ENCODE results near the gene ZNF598.
A peak's percentile ranks its signal among the peaks of the same experiment; 100 is the strongest.

Gene ZNF598

DNA sequence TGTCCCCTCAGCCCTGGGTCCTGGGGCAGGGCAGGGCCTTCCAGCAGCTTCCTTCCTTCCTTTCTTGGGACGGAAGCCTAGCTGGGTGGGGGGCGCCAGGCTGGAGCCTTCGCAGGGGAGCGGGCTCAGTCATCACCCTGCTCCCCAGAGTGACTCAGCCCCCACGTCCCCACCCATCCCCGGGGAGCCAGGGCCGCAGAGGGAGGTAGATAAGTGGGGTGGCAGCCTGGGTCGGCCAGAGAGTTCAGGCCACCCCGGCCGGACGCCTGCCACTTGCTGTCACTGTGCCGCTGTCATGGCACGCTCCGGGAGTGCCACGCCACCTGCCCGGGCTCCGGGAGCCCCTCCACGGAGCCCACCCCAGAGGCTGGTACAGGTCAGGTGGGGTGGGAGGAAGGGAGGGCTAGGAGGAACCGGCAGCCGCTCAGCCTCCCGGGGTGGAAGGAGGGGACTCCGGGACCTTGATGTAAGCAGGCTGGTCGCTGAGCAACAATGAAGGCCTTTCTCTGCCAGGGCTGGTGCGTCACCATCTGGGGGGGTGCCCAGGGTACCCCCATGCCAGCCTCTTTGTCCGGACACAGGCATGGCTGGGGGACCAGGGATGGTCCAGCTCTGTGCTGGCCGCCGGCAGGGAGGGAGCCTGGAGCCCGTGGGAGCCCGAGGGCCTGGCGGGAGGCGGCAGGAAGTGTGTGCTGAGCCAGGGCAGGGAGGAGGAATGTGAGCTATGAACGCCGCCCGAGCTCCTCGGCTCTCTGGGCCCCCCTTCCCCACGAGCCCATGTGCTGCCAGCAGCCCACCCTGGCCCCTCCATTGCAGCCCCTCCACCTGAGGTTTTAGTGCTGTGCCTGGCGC is 23.7 kb upstream of the ZNF598 start:
- Histone ChIP-seq H3K4me3 (ENCODE audit: low read depth, low read length) (no peak overlapping the region), H3K9me3 (ENCODE audit: control insufficient read depth, insufficient read depth, low read length) (no peaks in the 10 kb centered on the region), H3K27me3 (ENCODE audit: control insufficient read depth, insufficient read depth, low read length) (peaks cover 1% of the 10 kb centered on the region), H3K27ac (ENCODE audit: low read depth, low read length) (no peak overlapping the region), H3K36me3 (ENCODE audit: control insufficient read depth, insufficient read depth, low read length) (no peaks in the 10 kb centered on the region), H3K9ac (ENCODE audit: low read depth, low read length) (no peak overlapping the region), H3K4me1 (ENCODE audit: control insufficient read depth, insufficient read depth, low read length) (no peaks in the 10 kb centered on the region)

GRCh38 chr16:2032285-2033056 is 22.9 kb upstream of the ZNF598 start:
- no peak overlapping the region for H3K27ac ChIP-seq (ENCODE audit: low read depth, low read length)
- H3K4me1 ChIP-seq (ENCODE audit: control insufficient read depth, insufficient read depth, low read length): no peaks in the 10 kb centered on the region
- peaks cover 9% of the 10 kb centered on the region for H3K27me3 ChIP-seq (ENCODE audit: control insufficient read depth, insufficient read depth, low read length)
- H3K36me3 ChIP-seq (ENCODE audit: control insufficient read depth, insufficient read depth, low read length): no peaks in the 10 kb centered on the region
- H3K9me3 ChIP-seq (ENCODE audit: control insufficient read depth, insufficient read depth, low read length): no peaks in the 10 kb centered on the region
- no peak overlapping the region for H3K9ac ChIP-seq (ENCODE audit: low read depth, low read length)
- H3K4me3 ChIP-seq (ENCODE audit: low read depth, low read length): no peak overlapping the region

DNA sequence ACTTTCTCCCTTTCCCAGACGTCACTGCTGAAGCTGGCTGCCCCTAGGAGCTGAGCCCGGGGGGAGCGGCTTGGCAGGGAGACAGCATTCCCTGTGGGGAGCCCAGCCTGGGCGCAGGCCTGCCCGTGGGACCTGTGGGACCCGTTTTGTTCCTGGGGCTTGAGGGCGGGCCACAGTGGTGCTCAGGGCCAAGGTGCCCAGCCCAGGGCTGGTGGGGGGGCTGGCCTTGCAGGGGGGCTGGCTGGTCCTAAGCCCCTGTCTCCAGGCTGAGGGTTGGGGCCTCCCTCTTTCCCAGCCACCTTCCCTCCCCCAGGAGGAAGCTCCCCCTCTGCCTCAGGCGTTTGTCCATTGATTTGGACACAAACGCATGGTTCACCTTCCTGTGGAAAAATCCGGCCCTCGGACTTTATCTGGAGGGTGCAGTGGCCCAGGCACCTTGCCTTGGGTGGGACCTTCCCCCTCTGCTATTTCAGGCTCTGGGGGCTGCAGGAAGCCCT is 21.5 kb upstream of the ZNF598 start:
- Histone ChIP-seq H3K9me3 (ENCODE audit: control insufficient read depth, insufficient read depth, low read length) (no peaks in the 10 kb centered on the region), H3K36me3 (ENCODE audit: control insufficient read depth, insufficient read depth, low read length) (no peaks in the 10 kb centered on the region), H3K9ac (ENCODE audit: low read depth, low read length) (no peak overlapping the region), H3K27ac (ENCODE audit: low read depth, low read length) (no peak overlapping the region), H3K27me3 (ENCODE audit: control insufficient read depth, insufficient read depth, low read length) (peaks cover 19% of the 10 kb centered on the region), H3K4me1 (ENCODE audit: control insufficient read depth, insufficient read depth, low read length) (no peaks in the 10 kb centered on the region), H3K4me3 (ENCODE audit: low read depth, low read length) (no peak overlapping the region)

DNA sequence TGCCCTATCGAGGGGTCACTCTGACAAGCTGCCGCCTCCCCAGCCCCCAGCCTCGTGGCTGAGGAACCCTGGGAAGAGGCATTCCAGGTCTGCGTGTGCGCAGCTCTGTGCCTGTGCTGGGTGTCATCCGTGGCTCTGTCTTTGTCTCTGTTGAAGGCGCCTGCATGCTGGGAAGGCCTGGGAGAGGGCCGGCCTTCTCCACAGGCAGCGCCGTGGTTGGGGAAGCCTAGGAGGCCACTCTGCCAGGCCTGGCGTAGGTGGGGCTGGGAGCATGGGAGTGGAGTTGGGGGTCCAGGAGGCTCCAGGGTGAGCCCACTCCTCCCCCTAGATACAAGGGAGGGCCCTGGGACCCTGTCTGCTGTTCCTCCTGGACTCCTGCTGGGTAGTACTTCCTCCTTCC is 20.4 kb upstream of the ZNF598 start:
- no peaks in the 10 kb centered on the region for H3K36me3 ChIP-seq (ENCODE audit: control insufficient read depth, insufficient read depth, low read length)
- H3K9me3 ChIP-seq (ENCODE audit: control insufficient read depth, insufficient read depth, low read length): no peaks in the 10 kb centered on the region
- no peak overlapping the region for H3K4me3 ChIP-seq (ENCODE audit: low read depth, low read length)
- H3K27me3 ChIP-seq (ENCODE audit: control insufficient read depth, insufficient read depth, low read length): peaks cover 27% of the 10 kb centered on the region
- H3K9ac ChIP-seq (ENCODE audit: low read depth, low read length): no peak overlapping the region
- H3K27ac ChIP-seq (ENCODE audit: low read depth, low read length): no peak overlapping the region
- H3K4me1 ChIP-seq (ENCODE audit: control insufficient read depth, insufficient read depth, low read length): no peaks in the 10 kb centered on the region

DNA sequence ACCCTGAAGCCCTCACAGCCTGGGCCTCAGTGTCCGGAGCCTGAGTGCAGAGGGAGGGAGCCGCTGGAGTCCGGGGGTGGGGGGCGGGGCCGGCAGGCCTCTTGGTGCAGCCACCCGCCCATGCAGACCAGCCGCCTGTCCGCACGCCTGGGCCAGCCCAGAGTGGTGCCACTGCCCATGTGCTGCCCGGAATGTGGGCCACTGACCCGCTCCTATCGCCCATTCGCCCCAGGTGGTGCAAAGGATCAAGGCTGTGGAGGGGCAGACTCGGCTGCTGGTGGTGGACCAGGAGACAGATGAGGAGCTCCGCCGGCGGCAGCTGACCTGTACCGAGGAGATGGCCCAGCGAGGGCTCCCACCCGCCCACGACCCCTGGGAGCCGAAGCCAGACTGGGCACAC is 19.7 kb upstream of the ZNF598 start:
- no peaks in the 10 kb centered on the region for H3K4me1 ChIP-seq (ENCODE audit: control insufficient read depth, insufficient read depth, low read length)
- H3K27ac ChIP-seq (ENCODE audit: low read depth, low read length): no peak overlapping the region
- H3K36me3 ChIP-seq (ENCODE audit: control insufficient read depth, insufficient read depth, low read length): no peaks in the 10 kb centered on the region
- no peak overlapping the region for H3K4me3 ChIP-seq (ENCODE audit: low read depth, low read length)
- peaks cover 27% of the 10 kb centered on the region for H3K27me3 ChIP-seq (ENCODE audit: control insufficient read depth, insufficient read depth, low read length)
- H3K9ac ChIP-seq (ENCODE audit: low read depth, low read length): no peak overlapping the region
- H3K9me3 ChIP-seq (ENCODE audit: control insufficient read depth, insufficient read depth, low read length): no peaks in the 10 kb centered on the region

DNA sequence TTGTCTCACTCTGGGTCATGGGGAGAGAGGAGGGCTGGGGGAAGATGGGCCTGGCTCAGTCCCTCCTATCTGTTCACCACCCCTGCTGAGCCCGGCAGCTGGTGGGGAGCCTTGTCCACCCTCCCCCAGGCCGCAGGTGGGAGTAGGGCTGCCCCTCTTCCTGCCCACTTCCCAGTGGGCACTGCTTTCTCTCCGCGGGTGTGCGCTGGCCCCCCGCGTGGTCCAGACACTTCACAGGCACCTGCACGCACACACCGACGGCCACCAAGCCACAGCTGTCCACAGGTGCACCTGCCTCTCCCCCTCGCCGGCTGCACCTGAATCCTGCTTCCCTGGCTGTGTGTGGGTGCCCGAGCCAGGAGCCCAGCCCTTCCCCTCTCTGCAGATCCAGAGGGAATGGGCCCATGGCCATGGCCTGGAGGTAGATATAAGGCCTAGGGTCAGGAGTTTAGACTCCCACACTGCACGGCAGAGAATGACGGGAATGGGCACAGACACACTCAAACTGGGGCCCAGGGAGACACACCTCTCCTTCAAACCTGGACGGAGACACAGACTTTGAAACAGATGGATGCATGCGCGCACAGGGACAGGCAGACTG is 19.1 kb upstream of the ZNF598 start:
- no peak overlapping the region for H3K9ac ChIP-seq (ENCODE audit: low read depth, low read length)
- no peak overlapping the region for H3K4me3 ChIP-seq (ENCODE audit: low read depth, low read length)
- H3K9me3 ChIP-seq (ENCODE audit: control insufficient read depth, insufficient read depth, low read length): no peaks in the 10 kb centered on the region
- no peak overlapping the region for H3K27ac ChIP-seq (ENCODE audit: low read depth, low read length)
- no peaks in the 10 kb centered on the region for H3K4me1 ChIP-seq (ENCODE audit: control insufficient read depth, insufficient read depth, low read length)
- no peaks in the 10 kb centered on the region for H3K36me3 ChIP-seq (ENCODE audit: control insufficient read depth, insufficient read depth, low read length)
- H3K27me3 ChIP-seq (ENCODE audit: control insufficient read depth, insufficient read depth, low read length): peaks cover 32% of the 10 kb centered on the region

- Histone ChIP-seq H3K4me1 (ENCODE audit: control insufficient read depth, insufficient read depth, low read length) (no peaks in the 10 kb centered on the region), H3K4me3 (ENCODE audit: low read depth, low read length) (no peak overlapping the region), H3K27me3 (ENCODE audit: control insufficient read depth, insufficient read depth, low read length) (peaks cover 32% of the 10 kb centered on the region), H3K9ac (ENCODE audit: low read depth, low read length) (no peak overlapping the region), H3K36me3 (ENCODE audit: control insufficient read depth, insufficient read depth, low read length) (no peaks in the 10 kb centered on the region), H3K9me3 (ENCODE audit: control insufficient read depth, insufficient read depth, low read length) (no peaks in the 10 kb centered on the region), H3K27ac (ENCODE audit: low read depth, low read length) (no peak overlapping the region)
Observed at GRCh38 chr16:2028146-2028545, 18.5 kb upstream of the ZNF598 start.

GRCh38 chr16:2027024-2028010 is 17.7 kb upstream of the ZNF598 start:
- Histone ChIP-seq H3K27ac (ENCODE audit: low read depth, low read length) (no peak overlapping the region), H3K4me3 (ENCODE audit: low read depth, low read length) (peak overlapping the region; percentile 49), H3K36me3 (ENCODE audit: control insufficient read depth, insufficient read depth, low read length) (no peaks in the 10 kb centered on the region), H3K9me3 (ENCODE audit: control insufficient read depth, insufficient read depth, low read length) (no peaks in the 10 kb centered on the region), H3K27me3 (ENCODE audit: control insufficient read depth, insufficient read depth, low read length) (peaks cover 32% of the 10 kb centered on the region), H3K4me1 (ENCODE audit: control insufficient read depth, insufficient read depth, low read length) (no peaks in the 10 kb centered on the region), H3K9ac (ENCODE audit: low read depth, low read length) (no peak overlapping the region)

- peaks cover 34% of the 10 kb centered on the region for H3K27me3 ChIP-seq (ENCODE audit: control insufficient read depth, insufficient read depth, low read length)
- no peak within 1 kb of the TSS for H3K27ac ChIP-seq (ENCODE audit: low read depth, low read length)
- no peaks in the 10 kb centered on the region for H3K9me3 ChIP-seq (ENCODE audit: control insufficient read depth, insufficient read depth, low read length)
- no peak within 1 kb of the TSS for H3K9ac ChIP-seq (ENCODE audit: low read depth, low read length)
- H3K4me1 ChIP-seq (ENCODE audit: control insufficient read depth, insufficient read depth, low read length): no peaks in the 10 kb centered on the region
- H3K4me3 ChIP-seq (ENCODE audit: low read depth, low read length): peak within 1 kb of the TSS; percentile 49
- H3K36me3 ChIP-seq (ENCODE audit: control insufficient read depth, insufficient read depth, low read length): no peaks in the 10 kb centered on the region
Observed at GRCh38 chr16:2026461-2027023, 16.9 kb upstream of the ZNF598 start, which contains the start of gene NHERF2. NHERF2 (plus strand) TSS chr16:2026902; CDS start chr16:2027006, 104 bp downstream.
